GM21526 (cell line): ENCODE data around the gene HRAS.
"Not testable (repeated sequence)": the region's sequence is repeated elsewhere in the genome, so short reads cannot be mapped to it uniquely, and the experiment has no call there.

Source experiments
- ATAC-seq: cut with Tn5 transposase; IDR thresholded peaks from one replicate; pipeline ENCODE4 v1.9.1; 2021; ENCODE audit warnings: moderate library complexity; ENCODE audit not compliant: unreplicated experiment, low FRiP score

Gene HRAS

DNA sequence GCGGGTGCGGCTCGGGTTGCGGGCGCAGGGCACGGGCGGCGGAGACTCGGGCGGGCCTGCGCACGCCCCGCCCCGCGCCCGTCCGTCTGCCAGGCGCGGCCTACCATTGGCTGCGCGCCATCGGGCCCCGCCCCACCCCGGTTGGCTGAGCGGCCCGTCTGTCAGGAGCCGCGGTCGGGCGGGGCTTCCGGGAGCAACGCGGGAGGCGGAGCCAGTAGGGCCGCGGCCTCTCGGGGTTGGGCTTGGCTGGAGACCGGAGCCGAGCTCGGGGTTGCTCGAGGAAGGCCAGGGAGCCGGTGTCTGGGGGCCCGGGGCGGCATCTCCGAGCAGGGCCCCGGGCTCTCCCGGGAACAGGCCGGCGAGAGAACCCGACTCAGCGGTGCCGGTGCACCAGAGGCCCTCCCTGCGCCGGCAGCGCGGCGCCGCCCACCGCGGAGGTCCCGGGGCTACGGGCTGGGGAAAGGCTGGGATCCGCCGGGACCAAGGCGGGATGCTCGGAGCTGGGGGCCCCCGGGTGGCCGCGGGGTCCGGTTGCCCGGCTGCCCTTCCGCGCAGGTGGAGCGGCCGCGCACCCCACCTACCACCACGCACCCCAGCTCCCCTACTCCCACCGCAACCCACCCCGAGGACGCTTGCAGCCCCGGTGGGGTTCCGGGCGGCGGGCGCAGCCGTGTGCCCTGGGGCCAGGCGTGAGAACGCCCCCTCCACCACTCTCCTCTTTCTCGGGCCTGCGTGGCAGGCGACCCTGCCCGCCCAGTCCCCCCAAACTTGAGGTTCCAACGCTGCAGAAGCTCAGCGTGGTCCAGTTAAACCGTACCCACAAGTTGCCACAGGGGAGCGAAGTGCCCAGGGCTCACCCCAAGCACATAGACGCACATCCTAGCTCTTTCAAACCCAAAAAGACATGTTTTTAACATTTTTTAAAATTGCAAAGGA is at the start of gene HRAS:
Gene HRAS (minus strand): TSS at position 58 of the 936 bp plus-strand sequence.
- ATAC-seq = peak; percentile 63

DNA sequence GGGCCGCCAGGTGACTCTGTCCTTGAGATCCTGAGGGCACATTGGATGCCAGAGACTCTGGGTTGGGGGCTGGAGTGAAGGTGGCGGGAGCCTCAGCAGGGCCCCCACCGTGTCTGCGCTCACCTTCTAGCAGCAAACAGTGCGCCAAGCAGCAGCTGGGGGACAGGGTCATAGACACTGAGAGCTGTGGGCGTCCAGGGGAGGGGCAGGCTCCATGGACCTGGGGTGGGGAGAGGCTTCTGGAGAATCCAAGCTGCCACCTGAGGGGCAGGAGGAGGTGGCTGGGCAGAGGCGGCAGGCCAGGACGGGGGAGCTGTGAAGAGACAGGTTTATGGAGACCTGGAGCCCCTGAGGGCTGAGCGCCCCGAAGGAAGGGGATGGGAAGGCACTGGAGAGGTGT is 48.9 kb upstream of the HRAS start:
- ATAC-seq = no peak

DNA sequence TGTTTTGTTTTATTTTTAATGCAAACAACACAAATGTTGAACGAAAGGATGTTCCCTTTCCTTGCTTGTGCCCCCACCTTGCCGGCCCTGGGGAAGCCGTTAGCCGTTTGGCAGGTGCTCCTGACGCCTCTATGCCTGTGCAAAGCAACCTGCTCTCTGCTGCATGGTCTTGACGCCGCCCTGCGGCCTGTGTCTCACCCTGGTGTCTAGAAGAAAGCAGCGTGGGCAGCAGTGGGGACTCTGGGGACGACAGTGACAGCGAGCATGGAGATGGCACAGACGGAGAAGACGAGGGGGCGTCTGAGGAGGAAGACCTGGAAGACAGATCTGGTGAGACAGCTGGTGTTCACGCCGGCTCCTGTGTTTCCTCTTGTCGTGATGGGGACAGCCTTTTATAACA is 46.4 kb upstream of the HRAS start:
- no peak for ATAC-seq

DNA sequence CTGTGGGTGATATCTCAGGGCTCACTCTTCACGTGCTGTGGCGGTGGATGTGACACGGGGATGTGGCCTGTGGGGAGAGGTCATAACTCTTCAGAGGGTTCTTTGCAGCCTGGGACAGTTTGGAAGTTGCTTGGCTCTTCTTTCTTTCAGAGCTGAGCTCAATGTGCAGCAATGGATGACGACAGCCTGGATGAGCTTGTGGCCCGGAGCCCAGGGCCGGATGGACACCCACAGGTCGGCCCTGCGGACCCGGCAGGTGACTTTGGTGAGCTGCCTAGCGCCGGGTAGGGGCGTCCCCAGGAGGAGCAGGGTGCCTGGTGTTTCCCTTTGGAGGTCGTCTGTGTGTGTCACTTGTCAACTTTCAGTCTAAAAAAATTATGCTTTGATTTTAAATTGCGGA is 46.0 kb upstream of the HRAS start:
- no peak for ATAC-seq

GRCh38 chr11:579830-580601 is 44.6 kb upstream of the HRAS start:
- no peak for ATAC-seq

- no peak for ATAC-seq
Observed at GRCh38 chr11:578276-579035, 43.1 kb upstream of the HRAS start.

DNA sequence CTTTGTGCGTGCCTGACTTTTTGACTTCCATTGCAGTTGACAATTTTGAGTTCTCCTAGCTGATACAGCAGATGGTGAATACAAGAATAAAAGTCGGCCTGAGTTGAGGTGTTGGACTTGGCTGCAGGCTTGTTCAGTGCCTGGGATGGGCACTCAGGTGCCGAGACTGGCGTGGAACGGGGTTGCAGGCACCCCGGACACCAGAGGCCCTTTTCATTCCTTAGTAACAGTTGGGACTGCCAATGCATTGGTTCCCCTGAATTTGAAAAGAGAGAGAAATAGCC is 42.2 kb upstream of the HRAS start:
- no peak for ATAC-seq

GRCh38 chr11:576811-577610 is 41.6 kb upstream of the HRAS start:
- no peak for ATAC-seq

DNA sequence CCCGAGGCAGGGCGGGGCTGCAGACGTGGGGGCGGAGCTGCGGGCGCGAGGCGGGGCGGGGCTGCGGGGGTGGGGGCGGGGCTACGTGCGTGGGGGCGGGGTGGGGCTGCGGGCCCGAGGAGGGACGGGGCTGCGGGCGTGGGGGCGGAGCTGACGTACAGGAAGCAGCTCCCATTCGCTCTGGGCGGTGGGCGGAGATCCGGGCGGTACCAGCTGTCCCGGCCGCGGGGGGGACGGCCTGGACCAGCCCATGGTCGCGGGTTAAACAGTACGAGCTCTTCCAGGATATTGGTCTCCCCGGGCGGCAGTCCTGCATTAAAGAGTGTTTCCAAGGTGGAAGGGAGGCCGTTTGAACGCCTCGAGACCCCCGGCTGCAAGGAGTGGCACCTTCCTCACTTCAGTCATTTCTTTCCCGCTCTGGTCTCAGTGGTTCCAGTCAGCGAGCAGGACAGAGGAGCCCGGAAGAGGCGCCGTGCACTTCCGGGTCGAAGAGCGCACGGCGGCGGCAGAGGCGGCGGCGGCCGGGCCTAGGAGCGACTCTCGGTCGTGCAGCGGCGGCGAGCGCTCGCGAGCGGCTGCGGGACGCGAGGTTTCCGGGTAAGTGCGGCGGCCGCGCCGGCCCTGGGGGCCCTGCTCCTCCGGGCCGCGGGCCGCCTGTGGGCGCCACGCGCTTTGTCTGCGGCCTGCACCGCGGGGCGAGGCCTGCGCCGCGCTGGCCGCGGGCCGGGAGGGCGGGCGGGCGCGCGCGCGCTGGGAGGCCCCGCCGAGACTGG is 40.8 kb upstream of the HRAS start, which contains the start of gene PHRF1:
Gene PHRF1 (plus strand): TSS at position 475 of the 773 bp plus-strand sequence. CDS start 5,043 bp downstream, outside the sequence.
- ATAC-seq = peak; percentile 65

- peak; percentile 35 for ATAC-seq
Observed at GRCh38 chr11:575313-575995, 40.1 kb upstream of the HRAS start.

DNA sequence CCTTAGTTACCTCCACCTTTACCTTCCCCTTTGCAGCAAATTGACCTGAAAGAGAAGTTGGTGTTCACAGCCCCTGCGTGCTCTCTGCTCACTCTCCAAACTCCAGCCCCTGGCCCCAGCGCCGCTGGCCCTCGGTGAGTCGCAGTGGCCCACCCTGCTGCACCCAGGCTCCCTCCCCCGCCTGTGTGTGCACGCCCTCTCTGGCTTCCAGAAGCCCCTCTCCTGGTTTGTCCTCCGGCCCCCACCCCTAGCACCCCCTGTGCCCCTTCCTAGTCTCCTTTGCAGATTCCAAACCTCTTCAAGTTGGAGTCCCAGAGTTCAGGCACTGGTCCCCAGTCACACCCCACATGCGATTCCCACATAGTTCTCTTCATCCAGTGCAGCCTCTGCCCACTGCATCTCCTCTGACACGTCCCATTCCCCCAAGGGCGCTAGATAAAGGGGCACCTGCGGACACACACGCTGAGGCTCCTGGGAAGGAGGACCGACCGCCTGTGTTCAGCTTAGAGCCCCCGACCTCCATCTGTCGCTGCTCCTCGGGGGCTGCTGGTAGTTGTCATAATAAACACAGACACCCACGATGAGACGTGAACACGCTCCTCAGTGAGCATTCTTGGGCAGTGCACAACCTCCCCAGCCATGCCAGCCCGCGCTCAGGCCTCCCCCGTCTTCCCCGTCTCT is 39.4 kb upstream of the HRAS start:
- ATAC-seq = no peak

DNA sequence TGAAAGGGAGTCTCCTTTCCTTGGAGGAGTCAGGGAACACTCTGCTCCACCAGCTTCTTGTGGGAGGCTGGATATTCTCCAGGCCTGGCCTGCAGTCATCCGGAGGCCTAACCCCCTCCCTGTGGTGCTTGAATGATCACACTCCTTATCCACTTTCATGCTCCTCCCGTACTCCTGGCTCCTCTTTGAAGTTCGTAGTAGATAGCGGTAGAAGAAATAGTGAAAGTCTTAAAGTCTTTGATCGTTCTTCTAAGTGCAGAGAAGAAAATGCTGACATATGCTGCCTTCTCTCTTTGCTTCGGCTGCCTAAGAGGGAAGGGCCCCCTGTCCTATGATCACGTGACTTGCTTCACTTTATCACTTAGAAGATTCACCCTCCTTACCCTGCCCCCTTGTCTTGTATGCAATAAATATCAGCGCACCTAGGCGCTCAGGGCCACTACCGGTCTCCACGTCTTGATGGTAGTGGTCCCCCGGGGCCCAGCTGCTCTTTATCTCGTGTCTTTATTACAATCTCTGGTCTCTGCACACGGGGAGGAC is 38.7 kb upstream of the HRAS start:
- ATAC-seq = not testable (repeated sequence)

- ATAC-seq = no peak
Observed at GRCh38 chr11:573146-573759, 37.9 kb upstream of the HRAS start.

DNA sequence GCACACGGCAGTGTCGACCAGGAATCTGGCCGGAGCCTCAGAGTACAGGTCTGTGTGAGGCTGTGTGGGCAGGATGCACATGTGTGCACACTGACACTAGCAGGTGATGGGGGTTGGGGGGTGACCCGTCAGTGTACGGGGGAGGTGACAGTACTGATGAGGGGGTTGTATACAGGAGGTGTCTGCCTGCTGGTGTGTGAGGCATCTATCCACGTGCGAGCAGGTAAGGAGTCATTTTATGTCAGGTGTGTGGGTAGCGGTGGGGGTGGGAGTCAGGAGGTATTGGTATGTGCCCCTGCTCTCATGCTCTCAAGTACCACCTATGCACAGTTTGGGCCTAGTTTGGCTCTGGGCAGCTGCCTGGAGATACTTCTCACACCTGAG is 36.4 kb upstream of the HRAS start:
- ATAC-seq = no peak

GRCh38 chr11:569158-569885 is 33.9 kb upstream of the HRAS start:
- ATAC-seq = no peak

DNA sequence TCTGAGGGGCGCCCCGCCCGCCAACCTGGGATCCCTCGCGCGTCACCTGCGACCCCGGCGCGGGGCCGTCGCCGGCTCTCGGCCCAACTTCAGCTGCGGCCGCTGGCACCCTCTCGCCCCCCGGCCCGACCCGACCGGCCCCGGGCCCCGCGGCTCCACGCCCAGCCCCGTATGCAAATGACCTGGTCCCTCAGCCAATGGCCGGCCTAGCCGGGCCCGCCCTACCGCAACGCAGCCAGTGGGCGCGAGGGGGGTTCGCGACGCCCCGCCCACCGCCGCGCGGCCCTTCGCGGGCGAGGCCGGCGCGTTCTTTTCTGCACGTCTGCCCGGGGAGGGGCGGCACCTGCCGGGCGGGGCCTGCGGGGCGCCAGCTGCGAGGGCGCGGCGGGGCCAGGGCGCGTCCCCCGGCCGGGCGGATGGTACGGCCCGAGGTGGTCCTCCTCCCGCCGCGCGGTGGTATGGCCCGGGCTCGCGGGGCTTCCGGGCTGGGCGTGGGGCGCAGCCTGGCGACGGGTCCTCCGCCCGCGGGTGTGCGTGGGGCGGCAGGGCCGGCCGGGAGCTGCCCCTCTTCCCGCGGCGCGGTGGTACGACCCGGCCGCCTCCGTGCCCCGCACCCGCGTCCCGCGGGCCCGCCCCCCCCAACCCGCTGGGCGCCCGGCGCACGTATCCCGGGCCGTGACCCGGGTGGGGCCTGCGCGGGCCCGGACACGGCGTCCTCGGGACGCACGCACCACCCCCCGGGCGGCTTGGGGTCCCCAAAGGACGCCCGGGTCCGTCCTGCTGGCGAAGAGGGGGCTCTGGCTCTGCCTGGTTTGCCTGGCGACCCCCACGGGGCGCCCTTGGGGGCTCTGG is 33.2 kb upstream of the HRAS start:
- peak; percentile 63 for ATAC-seq
